ENCODE results near the gene ATG10.
"Not testable (repeated sequence)": the region's sequence is repeated elsewhere in the genome, so short reads cannot be mapped to it uniquely, and the experiment has no call there.

ATG10 gene

GRCh38 chr5:82246960-82247574, 275.2 kb downstream of the ATG10 start:
- DNase-seq: no peak

GRCh38 chr5:82252744-82253143, 280.9 kb downstream of the ATG10 start:
- no peak for DNase-seq

GRCh38 chr5:82255844-82256243, 284.0 kb downstream of the ATG10 start:
- no peak for DNase-seq

GRCh38 chr5:82257247-82257646, 285.4 kb downstream of the ATG10 start:
- DNase-seq: no peak

- DNase-seq: no peak
Measured at GRCh38 chr5:82257729-82258128, 285.9 kb downstream of the ATG10 start.

GRCh38 chr5:82259172-82259800, 287.5 kb downstream of the ATG10 start:
- DNase-seq: no peak

- no peak for DNase-seq
Measured at GRCh38 chr5:82265047-82265446, 293.2 kb downstream of the ATG10 start.

- not testable (repeated sequence) for DNase-seq
Measured at GRCh38 chr5:82267297-82267933, 295.6 kb downstream of the ATG10 start.

GRCh38 chr5:82269363-82269762, 297.5 kb downstream of the ATG10 start:
- DNase-seq: not testable (repeated sequence)

GRCh38 chr5:82272571-82273356, 300.9 kb downstream of the ATG10 start:
- peak; percentile 17 for DNase-seq

GRCh38 chr5:82273426-82273825, 301.6 kb downstream of the ATG10 start:
- not testable (repeated sequence) for DNase-seq

GRCh38 chr5:82274343-82275211, 302.8 kb downstream of the ATG10 start:
- DNase-seq: peak; percentile 21

- DNase-seq: no peak
Measured at GRCh38 chr5:82275216-82275664, 303.4 kb downstream of the ATG10 start.

- no peak for DNase-seq
Measured at GRCh38 chr5:82276800-82277612, 305.2 kb downstream of the ATG10 start.

- peak; percentile 2 for DNase-seq
Measured at GRCh38 chr5:82277613-82277986, 305.8 kb downstream of the ATG10 start.

- DNase-seq: peak; percentile 88
Measured at GRCh38 chr5:82277987-82278710, 306.3 kb downstream of the ATG10 start, which contains the start of gene RPS23. Gene RPS23 (minus strand): TSS chr5:82278354. CDS start chr5:82278323, 31 bp downstream.

- no peak for DNase-seq
Measured at GRCh38 chr5:82278711-82279370, 307.0 kb downstream of the ATG10 start.

- no peak for DNase-seq
Measured at GRCh38 chr5:82283893-82284292, 312.1 kb downstream of the ATG10 start.

GRCh38 chr5:82285206-82285605, 313.4 kb downstream of the ATG10 start:
- no peak for DNase-seq

- no peak for DNase-seq
Measured at GRCh38 chr5:82287625-82288024, 315.8 kb downstream of the ATG10 start.

Measured in stimulated activated CD4-positive, alpha-beta T cell treated with anti-CD3 and anti-CD28 coated beads, Interleukin-4, amount 100 ng/mL, for 1 hour (primary cell).